Activated naive CD8-positive, alpha-beta T cell treated with anti-CD3 and anti-CD28 coated beads, Interleukin-2, amount 10 ng/mL, durations not matched to agents 7 days and 5 days (primary cell): ENCODE measurements around the gene PLEKHH3. TPM values are rescaled to one million over a fixed set of nuclear protein-coding genes. Genes with fewer than 3 reads are reported as not detected.
A peak's percentile ranks its signal among the peaks of the same experiment; 100 is the strongest.

ENCODE experiments used
- ATAC-seq: fragments of 150-1000 bp; cut with Tn5 transposase; one replicate; pipeline ENCODE4 v1.10.0; 2021; ENCODE audit warnings: low read depth, moderate library complexity
- POLR2A ChIA-PET: fragments of 350-600 bp; sonication (Branson Sonifier 250); formaldehyde crosslinking; loops from one replicate; lab custom pipeline; 2021; ENCODE audit warnings: antibody characterized with exemption; lab: Charles Lee
- DNase-seq: peaks from one replicate; pipeline ENCODE4 v3.0.0; 2021
- H3K27ac Mint-ChIP-seq: one replicate; pipeline ENCODE4 v1.8.0; 2022; ENCODE audit warnings: mild to moderate bottlenecking, mixed read lengths
- H3K27me3 Mint-ChIP-seq: one replicate; pipeline ENCODE4 v1.8.0; 2022; ENCODE audit warnings: mild to moderate bottlenecking, moderate library complexity, mixed read lengths
- H3K36me3 Mint-ChIP-seq: one replicate; pipeline ENCODE4 v1.8.0; 2021; ENCODE audit warnings: mild to moderate bottlenecking, mixed read lengths
- H3K4me1 Mint-ChIP-seq: one replicate; pipeline ENCODE4 v1.8.0; 2021; ENCODE audit warnings: mixed read lengths
- H3K4me3 Mint-ChIP-seq: one replicate; pipeline ENCODE4 v1.8.0; 2022; ENCODE audit warnings: mild to moderate bottlenecking, moderate library complexity, mixed read lengths
- H3K9me3 Mint-ChIP-seq: one replicate; pipeline ENCODE4 v1.8.0; 2021; ENCODE audit warnings: mixed read lengths
- total RNA-seq, 2 experiments: library from RNA; stranded (reverse); gene quantifications; one replicate each; pipeline ENCODE4 v1.2.3, GENCODE V29; 2021

PLEKHH3 gene
- total RNA-seq, 2 experiments from 2014 or later: 0.94 to 1.8 TPM

GRCh38 chr17:42698736-42699414 lies 22.1 kb upstream of the PLEKHH3 start:
- H3K36me3 Mint-ChIP-seq: peaks cover 18% of the 10 kb centered on the region
- POLR2A ChIA-PET: interaction anchor here (0.9 kb wide), 1 partner anchor 28 kb away, joined by 3 read pairs; no protein-coding TSS in a partner anchor

GRCh38 chr17:42697108-42697811 lies 20.5 kb upstream of the PLEKHH3 start:
- H3K27ac Mint-ChIP-seq: no peak overlapping the region

More at GRCh38 chr17:42698736-42699414, 22.1 kb upstream of the PLEKHH3 start:
- H3K27me3 Mint-ChIP-seq: no peaks in the 10 kb centered on the region
- no peak for ATAC-seq
- no peak overlapping the region for H3K27ac Mint-ChIP-seq
- no peak overlapping the region for H3K4me3 Mint-ChIP-seq
- H3K9me3 Mint-ChIP-seq: no peaks in the 10 kb centered on the region
- H3K4me1 Mint-ChIP-seq: no peaks in the 10 kb centered on the region
- no peak for DNase-seq

GRCh38 chr17:42695500-42695899 lies 18.7 kb upstream of the PLEKHH3 start:
- H3K36me3 Mint-ChIP-seq: peaks cover 2% of the 10 kb centered on the region
- POLR2A ChIA-PET: no interaction called here
- no peak overlapping the region for H3K4me3 Mint-ChIP-seq
- H3K27ac Mint-ChIP-seq: no peak overlapping the region
- no peak for DNase-seq
- H3K9me3 Mint-ChIP-seq: no peaks in the 10 kb centered on the region
- peaks cover 2% of the 10 kb centered on the region for H3K27me3 Mint-ChIP-seq
- H3K4me1 Mint-ChIP-seq: no peaks in the 10 kb centered on the region
- no peak for ATAC-seq

More at GRCh38 chr17:42697108-42697811, 20.5 kb upstream of the PLEKHH3 start:
- no peak for DNase-seq
- ATAC-seq: no peak
- no peaks in the 10 kb centered on the region for H3K4me1 Mint-ChIP-seq
- peaks cover 2% of the 10 kb centered on the region for H3K27me3 Mint-ChIP-seq
- POLR2A ChIA-PET: no interaction called here
- peaks cover 6% of the 10 kb centered on the region for H3K36me3 Mint-ChIP-seq
- no peaks in the 10 kb centered on the region for H3K9me3 Mint-ChIP-seq
- H3K4me3 Mint-ChIP-seq: no peak overlapping the region

GRCh38 chr17:42694524-42694923 lies 17.7 kb upstream of the PLEKHH3 start:
- Mint-ChIP-seq H3K27me3 (peaks cover 2% of the 10 kb centered on the region), H3K36me3 (peaks cover 2% of the 10 kb centered on the region), H3K4me3 (no peak overlapping the region), H3K9me3 (no peaks in the 10 kb centered on the region), H3K27ac (no peak overlapping the region), H3K4me1 (no peaks in the 10 kb centered on the region)
- POLR2A ChIA-PET: no interaction called here
- no peak for ATAC-seq
- DNase-seq: no peak

GRCh38 chr17:42692489-42692888 lies 15.7 kb upstream of the PLEKHH3 start:
- Mint-ChIP-seq H3K27ac (no peak overlapping the region), H3K4me3 (no peak overlapping the region), H3K4me1 (no peaks in the 10 kb centered on the region), H3K36me3 (no peaks in the 10 kb centered on the region), H3K9me3 (no peaks in the 10 kb centered on the region), H3K27me3 (peaks cover 2% of the 10 kb centered on the region)
- ATAC-seq: no peak
- no peak for DNase-seq
- POLR2A ChIA-PET: no interaction called here

- H3K36me3 Mint-ChIP-seq: no peaks in the 10 kb centered on the region
- peaks cover 2% of the 10 kb centered on the region for H3K27me3 Mint-ChIP-seq
- peak overlapping the region; percentile 16 for H3K27ac Mint-ChIP-seq
- no peaks in the 10 kb centered on the region for H3K4me1 Mint-ChIP-seq
- no peak overlapping the region for H3K4me3 Mint-ChIP-seq
- POLR2A ChIA-PET: no interaction called here
- ATAC-seq (no peak), DNase-seq (no peak)
- no peaks in the 10 kb centered on the region for H3K9me3 Mint-ChIP-seq
Measured at GRCh38 chr17:42691021-42691545, 14.3 kb upstream of the PLEKHH3 start.

GRCh38 chr17:42690596-42690995 lies 13.8 kb upstream of the PLEKHH3 start:
- H3K27ac Mint-ChIP-seq: peak overlapping the region; percentile 16
- H3K4me1 Mint-ChIP-seq: no peaks in the 10 kb centered on the region
- POLR2A ChIA-PET: no interaction called here
- ATAC-seq: no peak
- peaks cover 2% of the 10 kb centered on the region for H3K27me3 Mint-ChIP-seq
- no peaks in the 10 kb centered on the region for H3K9me3 Mint-ChIP-seq
- H3K4me3 Mint-ChIP-seq: no peak overlapping the region
- no peak for DNase-seq
- H3K36me3 Mint-ChIP-seq: no peaks in the 10 kb centered on the region

- ATAC-seq: no peak
- Mint-ChIP-seq H3K36me3 (no peaks in the 10 kb centered on the region), H3K4me1 (peaks cover 9% of the 10 kb centered on the region), H3K9me3 (no peaks in the 10 kb centered on the region), H3K27me3 (peaks cover 18% of the 10 kb centered on the region), H3K4me3 (no peak overlapping the region), H3K27ac (no peak overlapping the region)
- POLR2A ChIA-PET: interaction anchor here (1.0 kb wide), 1 partner anchor 17 kb away, joined by 3 read pairs; no protein-coding TSS in a partner anchor
- DNase-seq: no peak
Measured at GRCh38 chr17:42687707-42688320, 11.0 kb upstream of the PLEKHH3 start.

GRCh38 chr17:42686520-42687128 lies 9.8 kb upstream of the PLEKHH3 start:
- H3K27ac Mint-ChIP-seq: no peak overlapping the region
- DNase-seq: no peak

GRCh38 chr17:42685831-42686230 lies 9.0 kb upstream of the PLEKHH3 start:
- no peak for ATAC-seq
- POLR2A ChIA-PET: interaction anchor here (1.2 kb wide), 1 partner anchor 12 kb away, joined by 3 read pairs; no protein-coding TSS in a partner anchor
- DNase-seq: no peak
- Mint-ChIP-seq H3K36me3 (peaks cover 1% of the 10 kb centered on the region), H3K27me3 (peaks cover 35% of the 10 kb centered on the region), H3K4me1 (peaks cover 24% of the 10 kb centered on the region), H3K9me3 (no peaks in the 10 kb centered on the region), H3K4me3 (no peak overlapping the region), H3K27ac (no peak overlapping the region)

More at GRCh38 chr17:42686520-42687128, 9.8 kb upstream of the PLEKHH3 start:
- POLR2A ChIA-PET: interaction anchor here (1.0 kb wide), 1 partner anchor 16 kb away, joined by 3 read pairs; no protein-coding TSS in a partner anchor
- Mint-ChIP-seq H3K4me1 (peaks cover 19% of the 10 kb centered on the region), H3K27me3 (peaks cover 30% of the 10 kb centered on the region), H3K4me3 (no peak overlapping the region), H3K36me3 (no peaks in the 10 kb centered on the region), H3K9me3 (no peaks in the 10 kb centered on the region)
- ATAC-seq: no peak

GRCh38 chr17:42684929-42685556 lies 8.2 kb upstream of the PLEKHH3 start:
- Mint-ChIP-seq H3K27ac (no peak overlapping the region), H3K27me3 (peaks cover 39% of the 10 kb centered on the region), H3K9me3 (no peaks in the 10 kb centered on the region), H3K36me3 (peaks cover 1% of the 10 kb centered on the region), H3K4me1 (peaks cover 29% of the 10 kb centered on the region), H3K4me3 (no peak overlapping the region)
- DNase-seq (no peak), ATAC-seq (no peak)
- POLR2A ChIA-PET: interaction anchor here (1.2 kb wide), 1 partner anchor 11 kb away, joined by 3 read pairs; no protein-coding TSS in a partner anchor

- no peak for DNase-seq
Measured at GRCh38 chr17:42683407-42684034, 6.7 kb upstream of the PLEKHH3 start.

More at GRCh38 chr17:42683407-42684034, 6.7 kb upstream of the PLEKHH3 start:
- peak overlapping the region; percentile 66 for H3K4me3 Mint-ChIP-seq
- H3K27me3 Mint-ChIP-seq: peaks cover 42% of the 10 kb centered on the region
- H3K4me1 Mint-ChIP-seq: peaks cover 38% of the 10 kb centered on the region
- no peak for ATAC-seq
- H3K27ac Mint-ChIP-seq: no peak overlapping the region
- peaks cover 1% of the 10 kb centered on the region for H3K36me3 Mint-ChIP-seq
- POLR2A ChIA-PET: interaction anchor here (0.8 to 2.0 kb wide), 5 partner anchors 16 to 105 kb away, joined by 3 to 7 read pairs (median 5); partner anchors contain the start of genes RETREG3, TUBG1 and VPS25
- H3K9me3 Mint-ChIP-seq: no peaks in the 10 kb centered on the region
